ENCODE data around the gene RAD9A.
"Not testable (repeated sequence)": the region's sequence is repeated elsewhere in the genome, so short reads cannot be mapped to it uniquely, and the experiment has no call there.

RAD9A gene

GRCh38 chr11:67411785-67412152 lies 20.0 kb downstream of the RAD9A start:
- DNase-seq = no peak

GRCh38 chr11:67412495-67413179 lies 20.9 kb downstream of the RAD9A start:
- no peak for DNase-seq

GRCh38 chr11:67413266-67413849 lies 21.6 kb downstream of the RAD9A start:
- no peak for DNase-seq

- DNase-seq = no peak
These were observed 23.9 kb downstream of the RAD9A start, which contains the start of gene CARNS1 for GRCh38 chr11:67415501-67416304. Gene CARNS1 (plus strand): TSS chr11:67415678. CDS start chr11:67416200, 522 bp downstream.

GRCh38 chr11:67416416-67417335 lies 24.9 kb downstream of the RAD9A start:
- peak; percentile 84 for DNase-seq

GRCh38 chr11:67417425-67417824 lies 25.6 kb downstream of the RAD9A start:
- DNase-seq = no peak

GRCh38 chr11:67418476-67419281 lies 26.9 kb downstream of the RAD9A start:
- DNase-seq = no peak

- no peak for DNase-seq
These were observed 27.7 kb downstream of the RAD9A start for GRCh38 chr11:67419325-67420049.

- DNase-seq = no peak
These were observed 28.4 kb downstream of the RAD9A start for GRCh38 chr11:67420147-67420645.

GRCh38 chr11:67420646-67421429 lies 29.1 kb downstream of the RAD9A start:
- DNase-seq = peak; percentile 98

- no peak for DNase-seq
These were observed 29.7 kb downstream of the RAD9A start for GRCh38 chr11:67421430-67422031.

GRCh38 chr11:67422891-67423290 lies 31.1 kb downstream of the RAD9A start:
- DNase-seq = no peak

GRCh38 chr11:67423466-67423865 lies 31.7 kb downstream of the RAD9A start:
- no peak for DNase-seq

- DNase-seq = no peak
These were observed 32.3 kb downstream of the RAD9A start for GRCh38 chr11:67423891-67424613.

GRCh38 chr11:67427364-67427859 lies 35.6 kb downstream of the RAD9A start:
- DNase-seq = not testable (repeated sequence)

GRCh38 chr11:67428052-67429001 lies 36.5 kb downstream of the RAD9A start, which contains the start of gene RPS6KB2:
Gene RPS6KB2 (plus strand): TSS chr11:67428494. CDS start chr11:67428546, 52 bp downstream.
- peak; percentile 97 for DNase-seq

- DNase-seq = no peak
These were observed 37.4 kb downstream of the RAD9A start for GRCh38 chr11:67429038-67429668.
